ENCODE results near the gene CPN2.

GRCh38 chr3:194306109-194306686 lies 44.9 kb downstream of the CPN2 start:
- TF ChIP-seq, protein P1, sequence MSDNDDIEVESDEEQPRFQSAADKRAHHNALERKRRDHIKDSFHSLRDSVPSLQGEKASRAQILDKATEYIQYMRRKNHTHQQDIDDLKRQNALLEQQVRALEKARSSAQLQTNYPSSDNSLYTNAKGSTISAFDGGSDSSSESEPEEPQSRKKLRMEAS (IDR thresholded peaks at IDR 0.05; ENCODE audit: insufficient read depth, insufficient read length): peak; percentile 3
- peak; percentile 35 for TF ChIP-seq POLR2AphosphoS5 (IDR thresholded peaks at IDR 0.05; ENCODE audit: insufficient read depth, low read depth, low read length)
- TF ChIP-seq, protein P2, sequence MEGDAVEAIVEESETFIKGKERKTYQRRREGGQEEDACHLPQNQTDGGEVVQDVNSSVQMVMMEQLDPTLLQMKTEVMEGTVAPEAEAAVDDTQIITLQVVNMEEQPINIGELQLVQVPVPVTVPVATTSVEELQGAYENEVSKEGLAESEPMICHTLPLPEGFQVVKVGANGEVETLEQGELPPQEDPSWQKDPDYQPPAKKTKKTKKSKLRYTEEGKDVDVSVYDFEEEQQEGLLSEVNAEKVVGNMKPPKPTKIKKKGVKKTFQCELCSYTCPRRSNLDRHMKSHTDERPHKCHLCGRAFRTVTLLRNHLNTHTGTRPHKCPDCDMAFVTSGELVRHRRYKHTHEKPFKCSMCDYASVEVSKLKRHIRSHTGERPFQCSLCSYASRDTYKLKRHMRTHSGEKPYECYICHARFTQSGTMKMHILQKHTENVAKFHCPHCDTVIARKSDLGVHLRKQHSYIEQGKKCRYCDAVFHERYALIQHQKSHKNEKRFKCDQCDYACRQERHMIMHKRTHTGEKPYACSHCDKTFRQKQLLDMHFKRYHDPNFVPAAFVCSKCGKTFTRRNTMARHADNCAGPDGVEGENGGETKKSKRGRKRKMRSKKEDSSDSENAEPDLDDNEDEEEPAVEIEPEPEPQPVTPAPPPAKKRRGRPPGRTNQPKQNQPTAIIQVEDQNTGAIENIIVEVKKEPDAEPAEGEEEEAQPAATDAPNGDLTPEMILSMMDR (IDR thresholded peaks at IDR 0.05; ENCODE audit: extremely low read depth in 1 of 2, insufficient read depth in 1 of 2, low read depth in 1 of 2, low read length in 2 of 2): no peak

Data from endothelial cell of umbilical vein (primary cell).